Upper lobe of left lung (tissue), 6 donors: ENCODE measurements around the gene ZBTB47. TPM values are rescaled to one million over a fixed set of nuclear protein-coding genes. Genes with fewer than 3 reads are reported as not detected.

Source experiments
- ATAC-seq, 2 donors: fragments of 200-7000 bp; cut with Tn5 transposase; one replicate each; pipeline ENCODE4 v1.9.1; 2022; ENCODE audit warnings: mild to moderate bottlenecking in 2 of 2, moderate library complexity in 2 of 2; ENCODE audit not compliant: low FRiP score in 2 of 2
- DNase-seq, 2 donors: peaks; one replicate each; pipeline ENCODE4 v3.0.0-alpha.2; 2019 to 2020
- H3K27ac ChIP-seq, 4 donors: fragments of 200-600 bp; sonication (generic); one replicate each; pipeline ENCODE4 v1.5.1; 2016 to 2019
- H3K27me3 ChIP-seq, 4 donors: fragments of 200-600 bp; sonication (generic); one replicate each; pipeline ENCODE4 v1.5.1; 2017 to 2019
- H3K36me3 ChIP-seq, 4 donors: fragments of 200-600 bp; sonication (generic); one replicate each; pipeline ENCODE4 v1.5.1; 2016 to 2019
- H3K4me1 ChIP-seq, 4 donors: fragments of 200-600 bp; sonication (generic); one replicate each; pipeline ENCODE4 v1.5.1; 2018 to 2019
- H3K4me3 ChIP-seq, 4 donors: fragments of 200-600 bp; sonication (generic); one replicate each; pipeline ENCODE4 v1.5.1; 2017 to 2019; ENCODE audit warnings: mild to moderate bottlenecking in 2 of 4, moderate library complexity in 1 of 4
- H3K9me3 ChIP-seq, 4 donors: fragments of 200-600 bp; sonication (generic); one replicate each; pipeline ENCODE4 v1.5.1; 2018 to 2019
- EP300 ChIP-seq, 4 donors: sonication (generic); formaldehyde crosslinking; IDR thresholded peaks; one replicate each; pipeline ENCODE4 v1.5.1; 2017; ENCODE audit warnings: antibody characterized with exemption in 4 of 4, control low read depth in 2 of 4
- POLR2A ChIP-seq, 4 donors: fragments of 450-650 bp; IDR thresholded peaks; one replicate each; pipeline ENCODE4 v1.5.1; 2016 to 2017; ENCODE audit warnings: antibody characterized with exemption in 4 of 4, mild to moderate bottlenecking in 2 of 4
- POLR2AphosphoS5 ChIP-seq, 2 donors: sonication (generic); formaldehyde crosslinking; IDR thresholded peaks; one replicate each; pipeline ENCODE4 v1.5.1; 2017; ENCODE audit warnings: antibody characterized with exemption in 2 of 2
- WGBS, 2 donors: methylation state at CpG; one replicate each; pipeline ENCODE4 v1.1.5; 2017 to 2018; 5-methylcytosine and 5-hydroxymethylcytosine counted together
- total RNA-seq, 6 donors: library from RNA; depleted of rRNA in 4 of 6; stranded (reverse); fragments of >200 nt in 4 of 6; gene quantifications; one replicate each; pipeline versions ENCODE4 v1.1.0 to v1.2.1, GENCODE V29; 2016 to 2021
- TF ChIP-seq, protein P1 (sequence below), 6 experiments: fragments of 450-650 bp in 4 of 6; fragments of 200-600 bp in 2 of 6; sonication (generic) in 2 of 6; IDR thresholded peaks; one replicate each; pipeline ENCODE4 v1.5.1; 2016 to 2019; ENCODE audit warnings: antibody characterized with exemption in 6 of 6
- donor health status: DM: no; HTN: no; CAD: no; lungs with moderate emphysema.
- donor health status: DM: no; HTN: yes; CAD: no; lungs with severe emphysema.

ZBTB47 gene
- total RNA-seq, 6 donors from 2014 or later, result 25.1 to 35.8 (median 29.9) TPM

DNA sequence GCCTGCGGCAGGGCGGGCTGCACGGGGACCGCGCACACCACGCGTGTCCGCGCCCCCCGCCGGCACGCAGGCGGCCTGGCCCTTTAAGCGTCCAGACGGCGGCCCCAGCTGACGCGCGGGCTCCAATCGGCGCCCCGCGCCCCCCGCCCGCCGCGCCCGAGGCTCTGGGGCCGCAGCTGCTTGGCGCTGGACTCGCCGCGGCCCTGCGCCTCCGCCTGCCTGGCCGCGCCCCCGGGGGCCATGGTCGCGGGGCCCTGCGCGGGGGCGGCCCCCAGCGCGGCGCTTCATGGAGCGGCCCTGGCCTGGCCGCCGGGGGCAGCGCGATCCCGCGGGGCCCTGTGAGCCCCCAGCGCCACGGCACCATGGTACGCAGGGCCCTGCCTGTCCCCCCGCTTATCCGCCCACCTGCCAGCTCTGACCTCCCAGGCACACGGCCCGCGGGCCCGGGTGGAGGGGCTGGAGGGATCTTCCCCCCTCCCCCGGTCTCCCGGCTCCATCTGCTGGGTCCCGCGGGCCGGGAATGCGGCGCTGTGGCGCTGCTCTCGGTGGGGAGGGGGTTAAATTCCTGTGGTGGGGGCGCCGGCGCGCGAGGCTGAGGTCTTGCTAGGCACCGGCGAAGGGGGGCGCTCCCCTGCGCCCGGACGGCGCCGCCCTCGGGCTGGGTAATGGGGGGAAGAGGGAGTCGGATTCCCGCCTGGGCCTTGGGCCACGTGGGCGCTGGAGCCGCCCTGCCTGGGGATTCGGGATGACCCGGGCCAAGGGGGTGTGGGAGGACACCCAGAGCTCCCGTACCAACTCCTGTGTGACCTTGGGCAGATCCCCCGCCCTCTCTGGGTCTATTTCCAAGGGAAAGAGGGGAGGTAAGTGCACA lies 1.1 kb downstream of the ZBTB47 start:
- Histone ChIP-seq H3K27me3 (no peaks in the 10 kb centered on the region), H3K36me3 (peaks cover 0 to 17% (median 8%) of the 10 kb centered on the region in 4 donors), H3K4me1 (peaks cover 33 to 48% (median 39%) of the 10 kb centered on the region in 4 donors), H3K4me3 (peak overlapping the region; percentile 79 to 85 (median 84)), H3K9me3 (no peaks in the 10 kb centered on the region), H3K27ac (peak overlapping the region; percentile 81 to 96 (median 92))
- ATAC-seq (peak; percentile 2 to 76), DNase-seq (peak; percentile 56 to 93)
- WGBS, 2 donors, result 4% methylated on average over 38 of the region's 94 CpGs; no CpG with 5 or more reads in 1 of the 2 donors
- TF ChIP-seq POLR2AphosphoS5 (IDR thresholded peaks at IDR 0.05), result peak; percentile 5 to 21
- TF ChIP-seq, protein P1, sequence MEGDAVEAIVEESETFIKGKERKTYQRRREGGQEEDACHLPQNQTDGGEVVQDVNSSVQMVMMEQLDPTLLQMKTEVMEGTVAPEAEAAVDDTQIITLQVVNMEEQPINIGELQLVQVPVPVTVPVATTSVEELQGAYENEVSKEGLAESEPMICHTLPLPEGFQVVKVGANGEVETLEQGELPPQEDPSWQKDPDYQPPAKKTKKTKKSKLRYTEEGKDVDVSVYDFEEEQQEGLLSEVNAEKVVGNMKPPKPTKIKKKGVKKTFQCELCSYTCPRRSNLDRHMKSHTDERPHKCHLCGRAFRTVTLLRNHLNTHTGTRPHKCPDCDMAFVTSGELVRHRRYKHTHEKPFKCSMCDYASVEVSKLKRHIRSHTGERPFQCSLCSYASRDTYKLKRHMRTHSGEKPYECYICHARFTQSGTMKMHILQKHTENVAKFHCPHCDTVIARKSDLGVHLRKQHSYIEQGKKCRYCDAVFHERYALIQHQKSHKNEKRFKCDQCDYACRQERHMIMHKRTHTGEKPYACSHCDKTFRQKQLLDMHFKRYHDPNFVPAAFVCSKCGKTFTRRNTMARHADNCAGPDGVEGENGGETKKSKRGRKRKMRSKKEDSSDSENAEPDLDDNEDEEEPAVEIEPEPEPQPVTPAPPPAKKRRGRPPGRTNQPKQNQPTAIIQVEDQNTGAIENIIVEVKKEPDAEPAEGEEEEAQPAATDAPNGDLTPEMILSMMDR (IDR thresholded peaks at IDR 0.05), result peak in 1 of 6 experiments; percentile 21
- TF ChIP-seq POLR2A (IDR thresholded peaks at IDR 0.05), result peak in 1 of 4 donors; percentile 25
- no peak for TF ChIP-seq EP300 (IDR thresholded peaks at IDR 0.05)

DNA sequence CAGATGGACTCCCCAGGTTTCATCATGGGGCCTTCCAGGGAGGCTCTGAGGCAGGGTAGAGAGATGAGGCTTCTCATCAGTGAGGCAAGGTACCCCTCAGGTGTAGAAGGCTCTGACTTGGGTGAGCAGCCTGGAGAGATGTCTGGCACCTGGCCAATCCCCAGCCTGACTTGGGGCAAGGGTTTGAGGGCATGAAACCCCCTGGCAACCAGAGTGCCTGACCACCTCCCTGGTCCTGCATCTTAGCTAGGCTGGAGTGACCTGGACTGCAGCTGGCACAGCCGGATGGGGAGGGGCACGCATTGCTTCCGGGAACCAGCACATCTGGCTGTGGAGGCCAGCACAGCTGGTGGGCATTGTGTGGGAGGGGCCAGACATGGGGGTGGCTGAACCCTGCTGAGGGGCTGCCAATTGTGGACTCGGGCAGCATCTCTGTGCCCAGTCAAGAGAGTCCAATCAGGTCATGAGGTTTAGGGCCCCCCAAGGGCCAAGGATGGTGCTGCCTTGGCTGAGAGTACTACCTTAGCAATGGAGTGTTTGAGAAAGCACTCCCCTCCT lies 1.9 kb downstream of the ZBTB47 start:
- H3K36me3 ChIP-seq, result peaks cover 0 to 23% (median 10%) of the 10 kb centered on the region in 4 donors
- H3K27ac ChIP-seq, result peak overlapping the region; percentile 81 to 96 (median 92)
- H3K4me3 ChIP-seq, result peak overlapping the region; percentile 79 to 85 (median 84)
- 33 to 71% methylated on average over 1 to 3 of the region's 4 CpGs for WGBS, 2 donors
- peaks cover 33 to 46% (median 39%) of the 10 kb centered on the region in 4 donors for H3K4me1 ChIP-seq
- no peak for ATAC-seq
- no peak for TF ChIP-seq POLR2AphosphoS5 (IDR thresholded peaks at IDR 0.05)
- TF ChIP-seq EP300 (IDR thresholded peaks at IDR 0.05), result no peak
- TF ChIP-seq POLR2A (IDR thresholded peaks at IDR 0.05), result no peak
- TF ChIP-seq, protein P1 (IDR thresholded peaks at IDR 0.05), result no peak
- H3K9me3 ChIP-seq, result no peaks in the 10 kb centered on the region
- no peak for DNase-seq
- no peaks in the 10 kb centered on the region for H3K27me3 ChIP-seq

DNA sequence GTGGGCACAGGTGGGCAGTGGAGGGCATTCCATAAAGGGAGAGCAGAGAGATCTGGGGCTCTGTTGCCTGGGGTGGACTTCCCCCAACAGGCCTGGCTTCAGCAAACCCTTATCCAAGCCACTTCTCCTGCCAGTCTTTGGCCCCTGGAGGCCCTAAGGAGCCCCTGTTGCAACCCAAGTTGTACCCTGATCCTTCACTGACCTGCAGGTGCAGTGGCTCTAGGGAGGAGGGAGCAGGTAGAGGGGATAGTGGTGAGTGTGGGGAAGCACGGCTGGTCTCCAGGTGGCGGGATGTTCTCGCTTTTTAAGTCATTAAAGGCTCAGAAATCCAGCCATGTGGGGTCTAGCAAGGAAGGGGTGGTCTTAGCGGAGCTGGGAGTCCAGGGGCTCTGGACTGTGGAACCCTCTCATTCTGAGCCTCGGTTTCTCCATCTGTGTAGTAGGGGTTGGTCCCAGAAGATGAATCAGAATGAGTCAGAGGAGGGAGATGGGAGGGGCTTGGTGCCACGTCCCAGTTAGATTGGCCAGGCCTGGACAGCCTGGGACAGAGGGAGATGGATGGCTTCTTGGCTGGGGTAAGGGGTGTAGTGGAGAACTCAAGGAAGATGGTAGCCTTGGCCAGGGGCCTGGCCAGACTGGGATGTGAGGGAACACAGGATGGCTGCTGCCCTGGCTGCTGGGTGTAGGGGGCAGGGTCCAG lies 2.6 kb downstream of the ZBTB47 start:
- WGBS, 2 donors, result 94 to 97% methylated on average over 6 of the region's 6 CpGs
- TF ChIP-seq POLR2AphosphoS5 (IDR thresholded peaks at IDR 0.05), result no peak
- TF ChIP-seq, protein P1 (IDR thresholded peaks at IDR 0.05), result no peak
- TF ChIP-seq EP300 (IDR thresholded peaks at IDR 0.05), result no peak
- Histone ChIP-seq H3K4me1 (peaks cover 33 to 43% (median 39%) of the 10 kb centered on the region in 4 donors), H3K36me3 (peaks cover 0 to 23% (median 10%) of the 10 kb centered on the region in 4 donors), H3K27ac (peak overlapping the region in 3 of 4 donors; percentile 90 to 96 (median 94)), H3K27me3 (no peaks in the 10 kb centered on the region), H3K4me3 (no peak overlapping the region), H3K9me3 (no peaks in the 10 kb centered on the region)
- ATAC-seq (peak in 1 of 2 donors; percentile 16), DNase-seq (no peak)

DNA sequence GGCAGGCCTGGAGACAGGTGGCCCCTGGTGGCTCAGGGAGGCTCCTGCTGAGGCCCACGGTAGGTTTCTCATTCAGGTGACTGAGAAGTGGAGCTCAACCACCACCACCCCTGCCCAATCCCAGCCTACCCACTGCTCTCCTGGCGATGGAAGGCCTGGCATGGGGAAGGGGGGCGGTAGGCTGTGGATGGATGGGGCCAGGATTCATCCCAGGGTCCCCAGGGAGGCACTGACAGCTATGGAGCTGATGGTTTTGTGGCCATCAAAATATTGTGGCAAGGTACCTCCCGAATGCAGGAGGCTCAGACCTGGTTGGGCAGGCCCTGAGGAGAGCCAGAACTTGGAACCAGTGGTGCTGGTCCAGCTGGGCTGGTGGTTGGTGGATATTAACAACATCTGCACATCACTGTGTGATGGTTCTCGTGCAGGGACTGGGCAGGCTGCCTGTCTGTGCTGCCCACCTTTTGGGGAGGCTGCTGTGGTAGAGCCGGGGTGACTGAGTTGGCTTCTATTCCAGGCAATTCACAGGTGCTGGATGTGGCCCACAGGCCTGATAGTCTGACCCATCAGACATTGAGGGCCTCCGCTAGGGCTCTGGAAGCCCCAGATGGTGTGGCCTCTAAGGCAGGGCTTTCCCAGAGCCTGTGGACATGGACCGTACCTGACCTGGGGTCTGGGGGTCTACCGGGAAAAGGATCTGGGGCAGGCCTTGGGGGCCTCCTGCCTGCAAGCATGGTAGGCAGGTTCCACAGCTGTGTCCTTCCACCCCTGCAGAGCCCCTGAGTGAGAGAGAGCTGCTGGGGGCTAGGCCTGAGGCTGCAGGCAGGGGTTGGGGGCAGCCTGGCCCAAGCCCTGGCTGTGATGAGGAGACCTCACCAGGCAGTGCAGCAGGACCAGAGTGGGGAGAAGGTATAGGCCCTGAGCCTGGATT lies 3.4 kb downstream of the ZBTB47 start:
- Histone ChIP-seq H3K27me3 (no peaks in the 10 kb centered on the region), H3K27ac (peak overlapping the region in 1 of 4 donors; percentile 90), H3K4me1 (peaks cover 30 to 36% (median 34%) of the 10 kb centered on the region in 4 donors), H3K4me3 (no peak overlapping the region), H3K9me3 (no peaks in the 10 kb centered on the region), H3K36me3 (peaks cover 0 to 23% (median 10%) of the 10 kb centered on the region in 4 donors)
- DNase-seq, result no peak
- TF ChIP-seq POLR2AphosphoS5 (IDR thresholded peaks at IDR 0.05) (no peak), POLR2A (IDR thresholded peaks at IDR 0.05) (no peak), EP300 (IDR thresholded peaks at IDR 0.05) (no peak)
- TF ChIP-seq, protein P1 (IDR thresholded peaks at IDR 0.05), result no peak
- WGBS, 2 donors, result 89 to 90% methylated on average over 6 to 7 of the region's 9 CpGs
- ATAC-seq, result no peak
